ENCODE data around the gene KRT40. TPM values are rescaled to one million over a fixed set of nuclear protein-coding genes. Genes with fewer than 3 reads are reported as not detected.

The KRT40 gene
- total and polyA plus RNA-seq, 9 of the 15 experiments (the other 6 are each of a cell fraction or from before 2014, with no cell fraction given) = not detected

DNA sequence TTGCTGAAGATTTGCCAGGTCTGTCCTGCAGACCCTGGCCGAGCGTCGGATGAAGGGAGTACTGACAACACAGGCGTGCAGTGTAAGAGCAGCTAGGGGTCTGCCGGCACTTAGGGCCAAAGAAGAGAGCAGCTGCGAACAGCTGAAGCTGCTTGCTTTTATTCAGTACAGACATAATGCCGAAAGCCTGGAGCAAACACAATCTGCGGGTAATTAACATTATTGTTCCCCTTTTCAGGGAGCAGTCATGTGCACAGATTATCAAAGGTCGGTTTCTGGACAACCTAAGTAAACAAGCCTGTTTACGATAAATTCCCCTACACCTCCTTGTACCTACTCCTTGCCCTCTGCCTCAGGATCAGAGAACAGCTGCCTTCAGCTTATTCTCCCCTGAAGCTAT, 34.7 kb downstream of the KRT40 start (continued):
- TF ChIP-seq KAT8 (IDR thresholded peaks at IDR 0.05; ENCODE audit: low read depth) (no peak), NR2C1 (IDR thresholded peaks at IDR 0.05) (no peak), NR2C1 (tag; IDR thresholded peaks at IDR 0.05) (no peak)

DNA sequence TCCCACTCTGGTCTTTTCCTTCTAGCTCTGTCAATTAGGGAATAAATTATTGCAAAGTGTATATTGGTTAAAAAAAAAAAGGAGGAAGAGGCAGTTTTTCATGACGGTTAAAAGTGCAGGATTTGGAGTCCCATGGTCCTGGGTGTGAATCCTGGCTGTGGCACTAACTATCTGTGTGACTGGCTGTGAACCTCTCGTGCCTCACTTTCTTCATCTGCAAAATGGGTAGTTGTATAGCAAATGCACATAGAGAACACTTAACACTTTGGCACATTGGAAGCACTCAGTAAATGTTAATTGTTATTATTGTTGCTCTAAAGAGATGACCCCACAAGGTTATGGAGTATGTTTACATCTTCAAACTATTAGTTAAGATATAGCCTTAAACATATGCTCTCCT, 36.2 kb downstream of the KRT40 start:
- no peak overlapping the region for H2AFZ ChIP-seq (ENCODE audit: low read depth, low read length)
- ATAC-seq (no peak), FAIRE-seq (no peak), DNase-seq (ENCODE audit: extremely low read depth in 1 of 4, low spot score in 3 of 4) (no peak)
- intact Hi-C loops (cut with micrococcal nuclease) (no loop called here), in situ Hi-C loops (cut with MboI) (no loop called here)
- no peaks in the 10 kb centered on the region for H3K36me3 ChIP-seq (ENCODE audit: control insufficient read depth, insufficient read depth, low read length)
- H3K4me3 ChIP-seq = no peak overlapping the region
- no peak overlapping the region for H3K9ac ChIP-seq (ENCODE audit: insufficient read depth in 1 of 2, low read depth in 2 of 2, low read length in 2 of 2)
- no peaks in the 10 kb centered on the region for H4K20me1 ChIP-seq (replicated peaks; ENCODE audit: control insufficient read depth, insufficient read depth, low read length)
- ChIA-PET CTCF (ENCODE audit: low intra/inter-chr PET ratio) (no interaction called here), POLR2A (no interaction called here)
- no peaks in the 10 kb centered on the region for H3K9me3 ChIP-seq (replicated peaks; ENCODE audit: control insufficient read depth, insufficient read depth, low read depth, low read length)
- H3K9me1 ChIP-seq (ENCODE audit: control insufficient read depth, insufficient read depth, low read length) = no peaks in the 10 kb centered on the region
- no peak overlapping the region for H3K4me2 ChIP-seq (ENCODE audit: insufficient read depth, low read length)
- BruUV-seq (replicated peaks) = no TSS peak
- TF ChIP-seq KAT8 (IDR thresholded peaks at IDR 0.05; ENCODE audit: low read depth) (no peak), ZFPM2 (CRISPR knock-in tag; IDR thresholded peaks at IDR 0.05) (no peak), NBN (IDR thresholded peaks at IDR 0.05; ENCODE audit: low read depth) (no peak), XRCC4 (IDR thresholded peaks at IDR 0.05; ENCODE audit: extremely low read depth, insufficient read depth, insufficient read length) (no peak), RBM25 (IDR thresholded peaks at IDR 0.05; ENCODE audit: low read depth, low read length, severe bottlenecking) (peak; percentile 57)
- 0% methylated on average over 2 of the region's 2 CpGs for WGBS (ENCODE audit: insufficient coverage, low coverage, missing lambda C conversion rate)
- H3K4me1 ChIP-seq (replicated peaks in 1 of 2; ENCODE audit: control insufficient read depth in 2 of 2, insufficient read depth in 2 of 2, low read length in 2 of 2) = no peaks in the 10 kb centered on the region
- H3K27ac ChIP-seq (ENCODE audit: extremely low read depth, low read depth, low read length) = no peak overlapping the region
- H3K79me2 ChIP-seq (ENCODE audit: control insufficient read depth, insufficient read depth, low read length) = no peaks in the 10 kb centered on the region
- H3K27me3 ChIP-seq (ENCODE audit: control insufficient read depth in 2 of 2, insufficient read depth in 2 of 2, low read length in 2 of 2) = peaks cover 2 to 7% of the 10 kb centered on the region in 2 experiments; a peak in 4 of 5 replicates

Measured in K562 (cell line).